SK-N-SH treated with all-trans-retinoic acid at 6 μM for 48 hours (cell line): ENCODE data around the gene KIAA1671.

ENCODE experiments used
- ISL1 ChIP-seq: fragments of 250-450 bp; sonication (Bioruptor Pico); IDR thresholded peaks from 2 replicates; pipeline ENCODE4 v2.1.2; 2022; ENCODE audit warnings: mild to moderate bottlenecking, moderate library complexity
- ZFP3 ChIP-seq: fragments of 250-450 bp; sonication (Bioruptor Pico); IDR thresholded peaks from 2 replicates; pipeline ENCODE4 v1.5.0; 2020; ENCODE audit warnings: mild to moderate bottlenecking, moderate library complexity
- TF ChIP-seq, protein P1 (sequence below): fragments of 250-450 bp; sonication (Bioruptor Pico); IDR thresholded peaks from 2 replicates; pipeline ENCODE4 v1.5.0; 2020; ENCODE audit warnings: mild to moderate bottlenecking, moderate library complexity

GRCh38 chr22:25139062-25139461 lies 186.5 kb downstream of the KIAA1671 start:
- 0 out of 2 replicates have a peak, but pooled peaks have one; percentile 7 for TF ChIP-seq ISL1 (CRISPR knock-in tag)
- TF ChIP-seq ZFP3 (CRISPR knock-in tag) = no peak
- TF ChIP-seq, protein P1, sequence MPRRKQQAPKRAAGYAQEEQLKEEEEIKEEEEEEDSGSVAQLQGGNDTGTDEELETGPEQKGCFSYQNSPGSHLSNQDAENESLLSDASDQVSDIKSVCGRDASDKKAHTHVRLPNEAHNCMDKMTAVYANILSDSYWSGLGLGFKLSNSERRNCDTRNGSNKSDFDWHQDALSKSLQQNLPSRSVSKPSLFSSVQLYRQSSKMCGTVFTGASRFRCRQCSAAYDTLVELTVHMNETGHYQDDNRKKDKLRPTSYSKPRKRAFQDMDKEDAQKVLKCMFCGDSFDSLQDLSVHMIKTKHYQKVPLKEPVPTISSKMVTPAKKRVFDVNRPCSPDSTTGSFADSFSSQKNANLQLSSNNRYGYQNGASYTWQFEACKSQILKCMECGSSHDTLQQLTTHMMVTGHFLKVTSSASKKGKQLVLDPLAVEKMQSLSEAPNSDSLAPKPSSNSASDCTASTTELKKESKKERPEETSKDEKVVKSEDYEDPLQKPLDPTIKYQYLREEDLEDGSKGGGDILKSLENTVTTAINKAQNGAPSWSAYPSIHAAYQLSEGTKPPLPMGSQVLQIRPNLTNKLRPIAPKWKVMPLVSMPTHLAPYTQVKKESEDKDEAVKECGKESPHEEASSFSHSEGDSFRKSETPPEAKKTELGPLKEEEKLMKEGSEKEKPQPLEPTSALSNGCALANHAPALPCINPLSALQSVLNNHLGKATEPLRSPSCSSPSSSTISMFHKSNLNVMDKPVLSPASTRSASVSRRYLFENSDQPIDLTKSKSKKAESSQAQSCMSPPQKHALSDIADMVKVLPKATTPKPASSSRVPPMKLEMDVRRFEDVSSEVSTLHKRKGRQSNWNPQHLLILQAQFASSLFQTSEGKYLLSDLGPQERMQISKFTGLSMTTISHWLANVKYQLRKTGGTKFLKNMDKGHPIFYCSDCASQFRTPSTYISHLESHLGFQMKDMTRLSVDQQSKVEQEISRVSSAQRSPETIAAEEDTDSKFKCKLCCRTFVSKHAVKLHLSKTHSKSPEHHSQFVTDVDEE (CRISPR knock-in tag) = no peak
